NCI-H2029 (cell line): ENCODE data around the gene PHF20.
"Not testable (repeated sequence)": the region's sequence is repeated elsewhere in the genome, so short reads cannot be mapped to it uniquely, and the experiment has no call there.

Experiments
- DNase-seq: peaks from one replicate; lab custom pipeline; 2025; lab: John Stamatoyannopoulos, UW

PHF20 gene

GRCh38 chr20:35839904-35840303 is 68.1 kb downstream of the PHF20 start:
- DNase-seq = no peak

- DNase-seq = no peak
Measured at GRCh38 chr20:35840421-35840820, 68.6 kb downstream of the PHF20 start.

GRCh38 chr20:35842361-35842760 is 70.5 kb downstream of the PHF20 start:
- DNase-seq = no peak

- not testable (repeated sequence) for DNase-seq
Measured at GRCh38 chr20:35843894-35844293, 72.1 kb downstream of the PHF20 start.

- DNase-seq = no peak
Measured at GRCh38 chr20:35845561-35845960, 73.7 kb downstream of the PHF20 start.

- no peak for DNase-seq
Measured at GRCh38 chr20:35849706-35850105, 77.9 kb downstream of the PHF20 start.

GRCh38 chr20:35851659-35852058 is 79.8 kb downstream of the PHF20 start:
- DNase-seq = not testable (repeated sequence)

GRCh38 chr20:35854713-35855348 is 83.0 kb downstream of the PHF20 start:
- no peak for DNase-seq

GRCh38 chr20:35855641-35856040 is 83.8 kb downstream of the PHF20 start:
- not testable (repeated sequence) for DNase-seq

GRCh38 chr20:35856866-35857265 is 85.1 kb downstream of the PHF20 start:
- no peak for DNase-seq

GRCh38 chr20:35866418-35867202 is 94.8 kb downstream of the PHF20 start:
- DNase-seq = no peak

- no peak for DNase-seq
Measured at GRCh38 chr20:35870541-35871258, 98.9 kb downstream of the PHF20 start.

- no peak for DNase-seq
Measured at GRCh38 chr20:35871259-35871771, 99.5 kb downstream of the PHF20 start.

GRCh38 chr20:35876033-35876320 is 104.2 kb downstream of the PHF20 start:
- DNase-seq = no peak

GRCh38 chr20:35877611-35878010 is 105.8 kb downstream of the PHF20 start:
- no peak for DNase-seq

GRCh38 chr20:35878113-35878625 is 106.4 kb downstream of the PHF20 start:
- DNase-seq = no peak

- DNase-seq = no peak
Measured at GRCh38 chr20:35881676-35882075, 109.9 kb downstream of the PHF20 start.

GRCh38 chr20:35882427-35883161 is 110.8 kb downstream of the PHF20 start:
- not testable (repeated sequence) for DNase-seq

GRCh38 chr20:35883336-35883777 is 111.5 kb downstream of the PHF20 start:
- no peak for DNase-seq

- DNase-seq = peak; percentile 48
Measured at GRCh38 chr20:35883778-35884540, 112.1 kb downstream of the PHF20 start.

- no peak for DNase-seq
Measured at GRCh38 chr20:35884541-35884865, 112.7 kb downstream of the PHF20 start.
